ENCODE data around the gene CETN2. TPM values are rescaled to one million over a fixed set of nuclear protein-coding genes. Genes with fewer than 3 reads are reported as not detected.

The CETN2 gene
- total RNA-seq, 1 experiment from 2014 or later, result 24.6 TPM

DNA sequence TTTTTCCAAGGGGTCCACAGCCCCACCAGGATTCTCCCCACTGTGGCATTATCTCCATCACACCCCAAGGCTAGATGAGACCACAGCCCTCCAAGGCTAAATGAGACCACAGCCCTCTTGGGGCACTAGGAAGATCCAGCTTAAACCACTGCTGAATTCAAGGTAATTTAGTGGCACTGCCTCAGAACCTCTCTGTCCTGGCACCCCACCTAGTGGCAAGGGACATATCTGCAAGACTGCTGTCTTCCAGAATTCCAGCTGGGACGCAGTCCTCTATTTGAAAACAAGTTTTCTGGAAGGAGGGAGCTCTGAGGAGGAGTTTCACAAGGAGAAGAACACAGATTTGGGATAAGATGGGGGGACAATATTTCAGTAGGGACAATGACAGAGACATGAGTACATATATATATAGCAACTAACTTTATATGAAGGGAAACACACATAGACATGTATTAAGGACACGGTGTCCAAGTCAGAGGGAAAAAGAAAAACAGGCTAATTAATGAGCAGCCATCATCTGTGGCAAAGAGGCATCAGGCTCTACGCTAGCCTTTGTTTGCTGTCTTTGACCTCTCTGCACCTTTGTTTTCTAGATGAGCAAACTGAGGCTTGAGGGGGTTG is 9.3 kb downstream of the CETN2 start:
- Histone ChIP-seq H3K23ac (ENCODE audit: insufficient read length, low read depth, low read length) (no peak overlapping the region), H3K18ac (ENCODE audit: insufficient read length, low read depth, low read length) (no peak overlapping the region), H3T11ph (ENCODE audit: low read length) (no peak overlapping the region), H3K9ac (ENCODE audit: extremely low read depth, insufficient read length, low read length) (no peak overlapping the region), H2AFZ (ENCODE audit: low read length) (no peak overlapping the region), H3K9me3 (ENCODE audit: control insufficient read depth, low read depth, low read length) (peaks cover 55% of the 10 kb centered on the region), H4K91ac (ENCODE audit: insufficient read length, low read depth, low read length) (no peak overlapping the region), H4K8ac (replicated peaks; ENCODE audit: insufficient read length, low read depth, low read length) (no peak overlapping the region), H2BK12ac (ENCODE audit: insufficient read length, low read depth, low read length) (no peak overlapping the region), H3K4me2 (ENCODE audit: insufficient read depth, insufficient read length, low read length) (no peak overlapping the region), H3K56ac (ENCODE audit: insufficient read length, low read depth, low read length) (no peak overlapping the region), H2BK120ac (ENCODE audit: low read depth, low read length, poor library complexity, severe bottlenecking) (no peak overlapping the region), H3K23me2 (ENCODE audit: insufficient read length, low read depth, low read length, poor library complexity, severe bottlenecking) (no peaks in the 10 kb centered on the region), H3K79me1 (ENCODE audit: insufficient read depth, low read depth, low read length, poor library complexity, severe bottlenecking) (no peaks in the 10 kb centered on the region), H2BK20ac (ENCODE audit: low read depth, low read length, poor library complexity, severe bottlenecking) (no peak overlapping the region), H2AK5ac (ENCODE audit: insufficient read length, low read length) (no peak overlapping the region), H3K27me3 (ENCODE audit: insufficient read depth, low read length) (no peaks in the 10 kb centered on the region), H2BK5ac (ENCODE audit: insufficient read length, low read length) (no peak overlapping the region), H3K79me2 (ENCODE audit: insufficient read depth, low read length) (no peaks in the 10 kb centered on the region), H3K4ac (ENCODE audit: low read depth, low read length) (no peak overlapping the region), H3K4me1 (ENCODE audit: insufficient read depth, low read length) (no peaks in the 10 kb centered on the region), H3K14ac (ENCODE audit: insufficient read depth, low read length) (no peak overlapping the region), H3K27ac (ENCODE audit: insufficient read length, low read depth, low read length) (no peak overlapping the region), H4K5ac (ENCODE audit: insufficient read length, low read depth, low read length) (no peak overlapping the region), H2BK15ac (ENCODE audit: low read depth, low read length) (no peak overlapping the region), H4K20me1 (ENCODE audit: control insufficient read depth, insufficient read depth, insufficient read length) (peaks cover 3% of the 10 kb centered on the region)
- WGBS (ENCODE audit: extremely low coverage, insufficient read length, low lambda C conversion rate), result no CpG with 5 or more reads among the region's 3 CpGs
- Mint-ChIP-seq H3K36me3 (ENCODE audit: insufficient read depth in 1 of 3, low read depth in 3 of 3) (peaks cover 0 to 4% (median 0%) of the 10 kb centered on the region in 3 experiments; a peak in 2 of 7 replicates), H3K9me3 (peaks cover 34 to 52% of the 10 kb centered on the region in 2 experiments), H3K27me3 (ENCODE audit: low read depth) (peaks cover 2% of the 10 kb centered on the region; the same call in 1 of the 2 replicates), H3K4me1 (peaks cover 6 to 11% of the 10 kb centered on the region in 2 experiments), H3K27ac (no peak overlapping the region), H3K4me3 (no peak overlapping the region)
- TF ChIP-seq, protein P1, sequence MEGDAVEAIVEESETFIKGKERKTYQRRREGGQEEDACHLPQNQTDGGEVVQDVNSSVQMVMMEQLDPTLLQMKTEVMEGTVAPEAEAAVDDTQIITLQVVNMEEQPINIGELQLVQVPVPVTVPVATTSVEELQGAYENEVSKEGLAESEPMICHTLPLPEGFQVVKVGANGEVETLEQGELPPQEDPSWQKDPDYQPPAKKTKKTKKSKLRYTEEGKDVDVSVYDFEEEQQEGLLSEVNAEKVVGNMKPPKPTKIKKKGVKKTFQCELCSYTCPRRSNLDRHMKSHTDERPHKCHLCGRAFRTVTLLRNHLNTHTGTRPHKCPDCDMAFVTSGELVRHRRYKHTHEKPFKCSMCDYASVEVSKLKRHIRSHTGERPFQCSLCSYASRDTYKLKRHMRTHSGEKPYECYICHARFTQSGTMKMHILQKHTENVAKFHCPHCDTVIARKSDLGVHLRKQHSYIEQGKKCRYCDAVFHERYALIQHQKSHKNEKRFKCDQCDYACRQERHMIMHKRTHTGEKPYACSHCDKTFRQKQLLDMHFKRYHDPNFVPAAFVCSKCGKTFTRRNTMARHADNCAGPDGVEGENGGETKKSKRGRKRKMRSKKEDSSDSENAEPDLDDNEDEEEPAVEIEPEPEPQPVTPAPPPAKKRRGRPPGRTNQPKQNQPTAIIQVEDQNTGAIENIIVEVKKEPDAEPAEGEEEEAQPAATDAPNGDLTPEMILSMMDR (conservative IDR thresholded peaks at IDR 0.05), result peak; percentile 69
- peak; percentile 50 for DNase-seq
